Stimulated activated CD4-positive, alpha-beta T cell treated with anti-CD3 and anti-CD28 coated beads, TNF-alpha, amount 100 ng/mL, for 1 hour (primary cell): ENCODE measurements around the gene NEDD4.
"Not testable (repeated sequence)": the region's sequence is repeated elsewhere in the genome, so short reads cannot be mapped to it uniquely, and the experiment has no call there.

Experiments used
- DNase-seq, 3 donors: peaks; one replicate each; pipeline ENCODE4 v3.0.0-alpha.2; 2020; ENCODE audit warnings: low read depth in 3 of 3, low spot score in 1 of 3

NEDD4 gene

GRCh38 chr15:55993111-55993803, at the start of gene NEDD4:
Gene NEDD4, minus strand, starts transcription at chr15:55993612. Its CDS starts 57 bp downstream, at chr15:55993555.
- DNase-seq = peak; percentile 9 to 55 (median 46)

- no peak for DNase-seq
These were observed 49.1 kb upstream of the NEDD4 start for GRCh38 chr15:56042498-56042897.

- DNase-seq = no peak
These were observed 48.6 kb upstream of the NEDD4 start for GRCh38 chr15:56042031-56042430.

- DNase-seq = no peak
These were observed 46.9 kb upstream of the NEDD4 start for GRCh38 chr15:56040081-56041035.

- no peak for DNase-seq
These were observed 45.3 kb upstream of the NEDD4 start for GRCh38 chr15:56038707-56039106.

- DNase-seq = no peak
These were observed 44.6 kb upstream of the NEDD4 start for GRCh38 chr15:56038015-56038414.

- no peak for DNase-seq
These were observed 43.2 kb upstream of the NEDD4 start for GRCh38 chr15:56036546-56037067.

- DNase-seq = no peak
These were observed 41.8 kb upstream of the NEDD4 start for GRCh38 chr15:56035166-56035565.

GRCh38 chr15:56034514-56034913, 41.1 kb upstream of the NEDD4 start:
- no peak for DNase-seq

GRCh38 chr15:56032373-56032772, 39.0 kb upstream of the NEDD4 start:
- no peak for DNase-seq

GRCh38 chr15:56031836-56032235, 38.4 kb upstream of the NEDD4 start:
- no peak for DNase-seq

- no peak for DNase-seq
These were observed 38.0 kb upstream of the NEDD4 start for GRCh38 chr15:56031402-56031801.

GRCh38 chr15:56028430-56028829, 35.0 kb upstream of the NEDD4 start:
- no peak for DNase-seq

GRCh38 chr15:56023160-56023559, 29.7 kb upstream of the NEDD4 start:
- DNase-seq = not testable (repeated sequence)

- no peak for DNase-seq
These were observed 26.5 kb upstream of the NEDD4 start for GRCh38 chr15:56019819-56020486.

- DNase-seq = no peak
These were observed 25.8 kb upstream of the NEDD4 start for GRCh38 chr15:56019060-56019793.

- DNase-seq = no peak
These were observed 24.5 kb upstream of the NEDD4 start for GRCh38 chr15:56017920-56018319.

- DNase-seq = no peak
These were observed 24.1 kb upstream of the NEDD4 start for GRCh38 chr15:56017511-56017910.

GRCh38 chr15:56016281-56016680, 22.9 kb upstream of the NEDD4 start:
- no peak for DNase-seq

- DNase-seq = no peak
These were observed 21.3 kb upstream of the NEDD4 start for GRCh38 chr15:56014677-56015076.

- DNase-seq = not testable (repeated sequence)
These were observed 13.6 kb upstream of the NEDD4 start for GRCh38 chr15:56007053-56007452.
